ELR (cell line): Measurements from ENCODE around the gene KRTAP10-10.
"Not testable (repeated sequence)": the region's sequence is repeated elsewhere in the genome, so short reads cannot be mapped to it uniquely, and the experiment has no call there.

Experiments used
- DNase-seq: peaks from one replicate; pipeline ENCODE4 v3.0.0-alpha.2; 2015; ENCODE audit warnings: low read depth

KRTAP10-10 gene

GRCh38 chr21:44602463-44602850 is 34.7 kb upstream of the KRTAP10-10 start:
- no peak for DNase-seq

- no peak for DNase-seq
Observed at GRCh38 chr21:44603109-44603875, 33.9 kb upstream of the KRTAP10-10 start.

- no peak for DNase-seq
Observed at GRCh38 chr21:44603911-44604310, 33.2 kb upstream of the KRTAP10-10 start.

GRCh38 chr21:44606495-44606894 is 30.7 kb upstream of the KRTAP10-10 start:
- no peak for DNase-seq

- no peak for DNase-seq
Observed at GRCh38 chr21:44609193-44609592, 28.0 kb upstream of the KRTAP10-10 start.

- DNase-seq: not testable (repeated sequence)
Observed at GRCh38 chr21:44610157-44610843, 26.9 kb upstream of the KRTAP10-10 start.

- no peak for DNase-seq
Observed at GRCh38 chr21:44611551-44611950, 25.6 kb upstream of the KRTAP10-10 start.

- DNase-seq: no peak
Observed at GRCh38 chr21:44612029-44612486, 25.1 kb upstream of the KRTAP10-10 start, which contains the start of gene KRTAP10-8. Gene KRTAP10-8 (plus strand): TSS chr21:44612079. CDS start chr21:44612101, 22 bp downstream.

GRCh38 chr21:44612669-44613229 is 24.4 kb upstream of the KRTAP10-10 start:
- DNase-seq: no peak

- no peak for DNase-seq
Observed at GRCh38 chr21:44613386-44614155, 23.6 kb upstream of the KRTAP10-10 start.

GRCh38 chr21:44614161-44614631 is 23.0 kb upstream of the KRTAP10-10 start:
- no peak for DNase-seq

GRCh38 chr21:44614961-44615391 is 22.2 kb upstream of the KRTAP10-10 start:
- DNase-seq: no peak

- DNase-seq: no peak
Observed at GRCh38 chr21:44615466-44615865, 21.7 kb upstream of the KRTAP10-10 start.

- DNase-seq: no peak
Observed at GRCh38 chr21:44615911-44616590, 21.1 kb upstream of the KRTAP10-10 start.

GRCh38 chr21:44616591-44616926 is 20.6 kb upstream of the KRTAP10-10 start:
- DNase-seq: no peak

GRCh38 chr21:44617071-44617501 is 20.1 kb upstream of the KRTAP10-10 start:
- no peak for DNase-seq

GRCh38 chr21:44618504-44618903 is 18.7 kb upstream of the KRTAP10-10 start:
- DNase-seq: peak; percentile 4

- no peak for DNase-seq
Observed at GRCh38 chr21:44618909-44619308, 18.2 kb upstream of the KRTAP10-10 start.

- no peak for DNase-seq
Observed at GRCh38 chr21:44619886-44620285, 17.3 kb upstream of the KRTAP10-10 start.

GRCh38 chr21:44623575-44623974 is 13.6 kb upstream of the KRTAP10-10 start:
- DNase-seq: no peak

- DNase-seq: no peak
Observed at GRCh38 chr21:44625756-44626155, 11.4 kb upstream of the KRTAP10-10 start.
